ENCODE measurements around the gene SMU1. TPM values are rescaled to one million over a fixed set of nuclear protein-coding genes. Genes with fewer than 3 reads are reported as not detected.

The SMU1 gene
- total RNA-seq, 1 donor from 2014 or later: 25.1 TPM

DNA sequence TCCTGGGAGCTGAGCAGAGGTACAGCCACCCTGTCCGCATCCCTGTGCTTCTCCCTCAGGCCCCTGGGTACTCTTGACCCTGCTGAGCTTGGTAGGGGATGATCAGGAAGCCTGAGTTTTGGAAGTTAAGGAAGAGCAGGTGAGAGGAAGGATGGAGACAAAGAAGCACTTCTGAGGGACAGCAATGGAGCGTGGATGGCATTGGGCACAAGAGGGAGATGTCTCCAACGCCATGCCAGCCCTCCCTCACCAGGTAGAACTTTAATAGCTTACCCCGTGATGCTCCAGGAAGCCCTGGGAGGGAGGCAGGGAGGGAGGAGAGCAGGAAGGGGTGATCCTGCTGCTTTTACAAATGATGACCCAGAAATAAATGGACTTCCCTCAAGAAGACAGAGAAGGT, 29.9 kb upstream of the SMU1 start:
- intact Hi-C loops (cut with micrococcal nuclease): no loop called here

DNA sequence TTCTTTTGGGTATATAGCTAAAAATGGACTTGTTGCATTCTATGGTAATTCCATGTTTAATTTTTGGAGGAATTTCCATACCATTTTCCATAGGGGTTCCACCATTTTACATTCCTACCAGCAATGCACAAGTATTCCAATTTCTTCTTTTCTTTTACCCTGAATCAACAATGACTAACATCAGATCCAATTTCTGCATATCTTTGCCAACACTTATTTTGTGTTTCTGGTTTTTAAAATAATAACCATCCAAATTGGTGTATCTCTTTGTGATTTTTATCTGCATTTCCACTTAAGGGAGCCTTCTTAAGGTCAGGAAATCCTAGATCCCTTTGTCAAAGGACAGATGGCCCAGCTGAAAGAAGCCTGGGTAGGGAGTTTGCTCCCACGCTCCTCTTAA, 29.5 kb upstream of the SMU1 start:
- intact Hi-C loops (cut with micrococcal nuclease): no loop called here

DNA sequence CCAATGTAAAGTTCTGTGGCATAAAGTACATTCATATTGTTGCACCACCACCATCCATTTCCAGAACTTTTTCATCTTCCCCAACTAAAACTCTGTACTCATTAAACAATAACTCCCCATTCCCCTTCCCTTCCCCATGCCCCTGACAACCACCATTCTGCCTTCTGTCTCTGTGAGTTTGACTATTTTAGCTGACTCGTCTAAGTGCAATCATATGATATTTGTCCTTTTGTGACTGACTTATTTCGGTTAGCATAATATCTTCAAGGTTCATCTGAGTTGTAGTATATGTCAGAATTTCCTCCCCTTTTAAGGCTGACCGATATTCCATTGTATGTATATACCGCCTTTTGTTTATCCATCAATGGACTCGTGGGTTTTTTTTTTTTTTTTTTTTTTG, 29.0 kb upstream of the SMU1 start:
- intact Hi-C loops (cut with micrococcal nuclease): no loop called here

DNA sequence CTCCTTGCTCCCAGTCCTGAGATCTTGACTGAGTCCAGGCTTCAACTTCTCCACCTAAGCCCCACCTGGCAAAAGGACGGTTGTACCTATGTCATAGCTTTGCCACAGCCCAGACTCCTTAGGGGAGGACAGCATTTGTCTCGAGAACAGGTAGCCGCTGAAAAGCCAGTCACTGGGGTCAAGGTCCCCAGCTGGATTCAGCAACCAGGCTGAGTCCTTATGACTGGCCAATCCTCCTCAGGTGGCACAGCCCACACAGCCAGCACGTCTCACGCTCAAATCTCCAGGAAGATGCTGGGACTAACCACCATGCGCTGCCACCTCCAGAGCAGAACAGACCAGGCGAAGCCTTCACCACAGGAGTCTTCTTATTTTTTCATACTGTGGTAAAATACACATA, 27.9 kb upstream of the SMU1 start:
- intact Hi-C loops (cut with micrococcal nuclease): no loop called here

DNA sequence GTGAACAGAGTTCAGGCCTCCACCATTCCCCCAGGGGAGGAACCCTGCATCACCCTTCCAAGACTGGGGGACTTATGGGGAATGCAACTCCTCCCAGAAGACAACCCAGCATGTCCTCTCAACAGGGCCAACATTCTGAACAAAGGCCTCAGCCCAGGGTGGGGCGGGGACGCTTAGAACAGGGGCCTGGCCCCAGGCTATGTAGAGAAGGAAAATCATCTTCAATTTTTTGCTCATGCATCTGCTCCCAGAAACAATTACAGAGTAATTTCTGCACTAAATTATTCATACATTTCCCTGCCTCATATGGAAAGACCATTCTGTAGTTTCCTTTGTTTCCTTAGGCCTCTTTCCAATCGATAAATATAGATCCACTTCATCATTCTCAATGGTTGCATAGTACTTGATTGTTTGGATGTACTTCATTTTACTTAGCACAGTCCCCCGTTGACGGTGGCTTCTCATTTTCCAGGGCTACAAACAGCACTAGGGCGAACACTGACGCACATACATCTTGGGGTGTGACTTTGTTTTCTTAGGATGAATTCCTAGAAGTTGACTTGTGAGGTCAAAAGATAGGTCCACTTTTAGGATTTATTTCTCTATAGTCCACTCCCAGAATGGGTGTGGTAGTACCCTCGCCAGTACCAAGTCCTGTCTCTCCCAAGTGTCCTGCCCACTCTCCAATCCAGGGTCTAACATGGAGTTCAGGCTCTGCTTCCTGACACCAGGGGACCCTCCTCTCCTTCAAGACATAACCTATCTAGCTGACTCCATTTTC, 27.2 kb upstream of the SMU1 start:
- intact Hi-C loops (cut with micrococcal nuclease): no loop called here

DNA sequence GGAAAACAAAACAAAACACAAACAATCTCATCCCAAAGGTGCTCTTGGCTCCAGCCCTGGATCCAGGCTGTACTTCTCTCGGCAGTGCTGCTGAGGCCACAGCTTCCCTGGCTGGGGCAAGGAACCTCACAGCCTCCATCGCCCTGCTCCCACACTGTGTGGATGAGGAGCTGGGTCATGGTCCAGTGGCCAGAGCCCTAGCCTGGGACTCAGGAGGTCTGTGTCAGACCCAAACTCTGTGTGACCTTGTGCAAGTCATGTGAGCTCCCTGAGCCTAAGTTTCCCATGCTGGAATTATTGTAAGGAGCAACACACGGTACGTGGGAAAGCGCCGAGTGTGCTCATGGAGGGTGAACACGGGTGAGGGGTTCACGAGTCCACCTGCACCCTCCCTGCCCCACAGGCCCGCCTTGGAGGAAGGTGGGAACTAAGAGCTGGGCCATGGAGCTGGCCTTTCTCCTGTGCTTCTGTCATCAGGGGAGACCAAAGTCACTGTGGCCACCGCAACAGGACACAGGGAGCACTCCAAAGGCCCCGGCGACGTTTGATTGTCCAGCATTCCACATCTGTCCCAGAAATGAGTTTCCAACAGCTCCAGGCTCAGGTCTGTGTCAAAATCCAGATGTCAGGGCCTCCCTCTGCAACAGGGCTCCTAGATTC, 26.2 kb upstream of the SMU1 start:
- intact Hi-C loops (cut with micrococcal nuclease): no loop called here

DNA sequence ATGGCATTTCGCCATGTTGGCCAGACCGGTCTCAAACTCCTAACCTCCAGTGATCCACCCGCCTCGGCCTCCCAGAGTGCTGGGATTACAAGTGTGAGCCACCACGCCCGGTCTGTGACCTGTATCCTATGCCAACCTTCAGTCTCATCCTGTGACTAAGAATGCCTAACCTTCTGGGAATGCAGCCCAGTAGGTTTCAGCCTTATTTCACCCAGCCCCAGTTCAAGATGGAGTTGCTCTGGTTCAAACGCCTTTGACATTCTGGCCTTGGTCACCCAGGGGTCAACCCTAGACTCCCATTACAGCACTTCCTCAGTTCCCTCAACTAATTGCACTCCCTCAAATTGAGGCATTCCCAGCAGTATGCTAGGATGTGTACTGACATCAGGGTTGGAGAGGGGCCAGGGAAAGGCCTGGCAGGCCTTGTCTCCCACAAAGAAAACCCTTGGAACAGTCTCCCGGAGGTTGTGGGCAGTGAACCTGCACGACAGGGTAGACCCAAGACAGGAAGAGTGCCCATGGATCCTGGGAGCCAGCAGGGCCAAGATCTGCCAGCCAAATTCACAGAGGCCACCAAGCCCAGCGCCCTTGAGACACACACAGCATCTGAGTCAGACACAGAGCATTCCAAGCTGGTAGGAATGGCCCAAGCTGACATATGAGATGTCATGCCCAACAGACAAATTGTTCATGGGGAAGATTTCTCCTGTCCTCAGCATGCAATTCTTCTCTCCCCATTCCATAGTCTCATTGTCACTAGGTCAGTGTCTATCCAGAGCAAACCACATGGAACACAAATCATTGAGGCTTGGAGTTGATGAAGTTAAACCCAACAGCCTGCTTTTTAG, 24.9 kb upstream of the SMU1 start:
- intact Hi-C loops (cut with micrococcal nuclease): no loop called here

DNA sequence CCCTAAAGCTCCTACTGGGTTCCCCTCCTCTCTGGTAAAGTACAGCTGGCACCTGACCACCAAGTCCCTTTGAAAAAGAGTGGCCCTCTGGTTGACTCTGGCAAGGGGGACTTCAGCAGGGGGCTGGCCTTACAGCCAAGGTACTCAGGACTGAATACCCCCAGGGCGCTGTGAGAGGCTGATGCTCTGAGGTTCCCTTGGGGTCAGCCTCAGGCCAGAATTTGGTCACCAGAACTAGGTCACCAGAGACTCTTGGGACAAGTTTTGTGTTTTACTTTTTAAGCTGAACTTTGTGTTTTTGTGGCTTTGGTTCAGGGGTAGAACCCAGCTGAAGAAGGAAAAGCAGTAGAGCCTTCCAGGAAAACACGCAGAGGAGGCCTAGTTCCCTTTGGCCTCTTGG, 23.3 kb upstream of the SMU1 start:
- intact Hi-C loops (cut with micrococcal nuclease): no loop called here

DNA sequence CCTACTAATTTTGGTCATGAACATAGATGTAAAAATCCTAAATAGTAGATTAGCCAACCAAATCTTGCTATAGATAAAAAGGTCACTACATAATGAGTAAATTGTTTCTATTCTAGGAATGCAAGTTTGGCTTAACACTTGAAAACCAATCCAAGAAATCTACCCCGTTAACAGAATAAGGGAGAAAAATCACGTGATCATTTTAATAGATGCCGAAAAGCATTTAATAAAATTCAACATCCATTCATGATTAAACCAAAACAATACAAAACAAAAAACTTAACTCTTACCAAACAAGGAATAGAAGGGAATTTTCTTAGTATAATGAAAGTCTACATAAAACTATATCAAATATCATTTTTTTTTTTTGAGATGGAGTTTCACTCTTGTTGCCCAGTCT, 20.7 kb upstream of the SMU1 start:
- intact Hi-C loops (cut with micrococcal nuclease): no loop called here

DNA sequence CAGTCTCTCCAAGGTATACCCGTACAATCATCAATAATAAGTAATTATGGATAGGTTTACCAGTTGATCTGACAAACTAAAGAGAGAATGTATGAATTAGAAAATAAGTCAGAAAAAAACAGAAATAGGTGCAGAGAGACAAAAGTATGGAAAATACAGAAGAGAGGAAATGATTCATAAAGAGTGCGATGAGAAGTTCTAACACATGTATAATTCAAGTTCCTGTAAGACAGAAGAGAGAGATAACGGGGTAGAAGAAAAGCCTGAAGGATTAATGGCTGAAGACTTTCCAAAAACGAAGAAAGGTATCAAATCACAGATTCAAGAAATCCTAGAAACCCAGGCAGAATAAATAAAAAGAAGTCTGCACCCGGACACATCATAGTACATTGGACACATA, 16.2 kb upstream of the SMU1 start:
- intact Hi-C loops (cut with micrococcal nuclease): no loop called here

DNA sequence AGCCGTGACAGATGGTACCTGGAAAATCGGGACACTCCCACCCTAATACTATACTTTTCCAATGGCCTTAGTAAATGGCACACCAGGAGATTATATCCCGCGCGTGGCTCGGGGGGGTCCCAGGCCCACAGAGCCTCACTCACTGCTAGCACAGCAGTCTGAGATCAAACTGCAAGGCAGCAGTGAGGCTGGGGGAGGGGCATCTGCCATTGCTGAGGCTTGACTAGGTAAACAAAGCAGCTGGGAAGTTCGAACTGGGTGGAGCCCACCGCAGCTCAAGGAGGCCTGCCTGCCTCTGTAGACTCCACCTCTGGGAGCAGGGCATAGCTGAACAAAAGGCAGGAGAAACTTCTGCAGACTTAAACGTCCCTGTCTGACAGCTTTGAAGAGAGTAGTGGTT, 9.2 kb upstream of the SMU1 start:
- intact Hi-C loops (cut with micrococcal nuclease): loop anchor here (10.0 kb wide), 1 partner anchor 329 kb away; no protein-coding TSS in a partner anchor

DNA sequence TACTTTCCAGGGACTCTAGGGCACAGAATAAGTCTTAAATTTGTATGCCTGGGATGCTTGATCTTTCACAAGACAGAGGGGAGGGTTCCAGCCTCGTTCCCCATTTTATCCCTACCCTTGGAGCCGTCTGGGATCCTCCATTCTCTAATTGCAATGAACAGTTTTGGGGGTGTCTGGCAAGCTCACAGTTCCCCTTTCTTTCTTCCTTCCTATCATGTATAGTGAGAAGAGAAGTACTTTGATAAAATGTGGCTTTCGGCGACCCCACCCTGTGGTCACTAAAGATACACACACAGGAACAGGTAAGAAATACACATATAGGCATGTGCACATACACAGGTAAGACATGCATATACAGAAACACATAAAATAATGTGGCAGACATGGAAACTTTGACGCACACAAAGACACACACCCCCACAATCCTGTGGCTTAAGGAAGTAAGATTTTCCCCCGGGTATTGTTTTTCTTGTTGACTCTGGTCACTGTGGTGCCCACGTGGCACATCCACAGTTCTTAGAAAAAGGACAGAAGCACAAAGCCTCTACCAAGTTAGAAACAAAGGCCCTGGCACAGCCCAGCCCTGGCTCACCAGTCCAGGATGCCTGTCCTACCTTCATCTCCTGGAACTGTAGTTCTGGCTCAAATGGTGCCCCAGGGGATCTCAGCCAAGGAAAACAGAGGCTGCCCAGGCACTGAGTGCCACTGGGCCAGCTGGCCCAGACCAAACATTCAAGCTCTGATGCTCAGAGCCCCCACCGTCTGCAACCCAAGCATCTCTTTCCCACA, 6.3 kb upstream of the SMU1 start:
- intact Hi-C loops (cut with micrococcal nuclease): loop anchor here (10.0 kb wide), 1 partner anchor 332 kb away; no protein-coding TSS in a partner anchor

DNA sequence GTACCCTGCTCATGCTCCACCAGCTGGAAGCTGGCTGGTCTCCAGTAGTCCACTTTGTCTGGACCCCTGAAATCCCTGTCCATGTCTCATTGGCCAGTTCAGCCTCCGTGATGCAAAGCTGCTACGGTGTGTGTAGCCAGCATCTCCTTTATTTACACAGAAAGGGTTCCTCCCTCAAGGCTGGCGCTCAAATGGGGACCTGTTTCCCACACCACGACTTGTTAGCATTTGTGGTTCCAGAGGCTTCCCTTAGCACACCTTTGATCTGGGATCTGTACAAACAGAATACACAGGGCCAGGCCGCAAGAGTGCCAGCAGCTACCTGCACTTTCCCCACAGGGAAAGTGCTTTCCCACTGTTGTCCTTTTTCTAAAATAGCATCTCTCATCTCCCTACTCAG, 5.7 kb upstream of the SMU1 start:
- intact Hi-C loops (cut with micrococcal nuclease): loop anchor here (10.0 kb wide), 1 partner anchor 333 kb away; no protein-coding TSS in a partner anchor

DNA sequence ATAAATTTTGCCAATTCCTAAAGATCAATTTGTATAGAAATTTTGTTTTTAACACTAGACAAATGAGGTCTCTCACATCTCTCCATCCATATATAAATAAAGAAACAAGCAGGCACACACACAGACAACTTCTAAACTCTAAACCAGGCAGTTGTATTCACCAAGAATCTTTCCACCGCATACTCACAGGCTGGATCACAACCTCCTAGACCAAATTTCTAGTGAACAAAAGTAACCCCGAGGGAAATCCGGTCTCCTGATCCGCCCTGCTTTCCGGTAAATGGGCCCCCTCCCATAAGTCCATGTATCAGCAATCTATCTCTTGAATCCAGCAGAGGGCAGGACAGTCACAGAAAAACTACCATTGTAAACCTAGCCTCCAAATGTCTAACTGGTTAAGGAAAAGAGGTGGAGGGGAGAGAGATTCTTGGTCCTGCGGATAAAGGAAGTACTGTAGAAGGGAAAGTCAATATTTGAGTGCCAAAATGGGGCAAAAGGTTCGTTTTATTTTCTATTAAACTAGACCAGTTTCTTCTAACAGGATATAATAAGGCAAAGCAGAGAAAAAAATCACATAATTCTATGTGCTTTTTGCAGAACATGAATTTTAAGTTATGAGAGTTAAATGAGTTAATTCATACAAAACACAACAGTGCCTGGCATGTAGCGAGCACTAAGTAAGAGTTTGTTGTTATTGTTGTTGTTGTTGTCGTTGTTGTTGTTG, 4.8 kb upstream of the SMU1 start:
- intact Hi-C loops (cut with micrococcal nuclease): loop anchor here (1.0 to 10.0 kb wide), 9 partner anchors 62 to 392 kb away; partner anchors contain the start of genes BAG1 and NOL6

DNA sequence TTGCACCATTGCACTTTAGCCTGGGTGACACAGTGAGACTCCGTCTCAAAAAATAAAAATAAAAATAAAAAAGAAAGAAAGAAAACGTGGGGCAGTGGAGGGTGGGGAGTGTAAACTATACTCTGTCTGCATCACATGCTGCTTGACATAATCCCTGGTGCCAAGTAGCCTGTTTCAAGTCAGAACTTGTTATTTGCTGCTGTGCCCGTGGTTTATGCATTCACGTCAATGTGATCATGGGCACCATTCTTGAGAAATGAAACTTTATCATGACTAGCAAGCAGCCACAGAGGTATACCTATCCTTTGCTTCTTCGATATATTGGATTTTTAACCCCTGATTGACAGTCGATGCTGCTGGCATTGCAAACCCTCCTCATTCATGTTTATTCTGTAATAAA, 4.1 kb upstream of the SMU1 start:
- intact Hi-C loops (cut with micrococcal nuclease): loop anchor here (2.0 to 10.0 kb wide), 2 partner anchors 334 to 392 kb away; partner anchors contain the start of gene NOL6

DNA sequence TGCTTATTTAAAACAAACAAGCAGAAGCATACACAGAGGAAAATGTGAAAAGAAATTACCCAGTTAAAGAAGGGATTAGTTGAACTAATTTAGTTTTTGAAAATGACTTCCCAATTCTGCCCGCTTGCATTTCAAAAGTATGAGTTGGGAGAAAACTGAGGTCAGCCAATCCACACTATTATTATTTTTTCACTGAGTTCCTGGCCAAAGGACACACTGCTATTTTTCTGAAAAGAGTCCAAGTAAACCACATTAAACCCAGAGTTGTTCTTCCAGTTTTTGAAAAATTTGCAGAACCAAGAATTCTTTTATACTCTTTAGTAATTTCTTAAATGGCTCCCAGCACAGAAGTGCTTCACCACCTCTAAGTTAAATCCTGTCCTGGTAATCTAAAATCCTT, 7.5 kb downstream of the SMU1 start:
- intact Hi-C loops (cut with micrococcal nuclease): no loop called here

DNA sequence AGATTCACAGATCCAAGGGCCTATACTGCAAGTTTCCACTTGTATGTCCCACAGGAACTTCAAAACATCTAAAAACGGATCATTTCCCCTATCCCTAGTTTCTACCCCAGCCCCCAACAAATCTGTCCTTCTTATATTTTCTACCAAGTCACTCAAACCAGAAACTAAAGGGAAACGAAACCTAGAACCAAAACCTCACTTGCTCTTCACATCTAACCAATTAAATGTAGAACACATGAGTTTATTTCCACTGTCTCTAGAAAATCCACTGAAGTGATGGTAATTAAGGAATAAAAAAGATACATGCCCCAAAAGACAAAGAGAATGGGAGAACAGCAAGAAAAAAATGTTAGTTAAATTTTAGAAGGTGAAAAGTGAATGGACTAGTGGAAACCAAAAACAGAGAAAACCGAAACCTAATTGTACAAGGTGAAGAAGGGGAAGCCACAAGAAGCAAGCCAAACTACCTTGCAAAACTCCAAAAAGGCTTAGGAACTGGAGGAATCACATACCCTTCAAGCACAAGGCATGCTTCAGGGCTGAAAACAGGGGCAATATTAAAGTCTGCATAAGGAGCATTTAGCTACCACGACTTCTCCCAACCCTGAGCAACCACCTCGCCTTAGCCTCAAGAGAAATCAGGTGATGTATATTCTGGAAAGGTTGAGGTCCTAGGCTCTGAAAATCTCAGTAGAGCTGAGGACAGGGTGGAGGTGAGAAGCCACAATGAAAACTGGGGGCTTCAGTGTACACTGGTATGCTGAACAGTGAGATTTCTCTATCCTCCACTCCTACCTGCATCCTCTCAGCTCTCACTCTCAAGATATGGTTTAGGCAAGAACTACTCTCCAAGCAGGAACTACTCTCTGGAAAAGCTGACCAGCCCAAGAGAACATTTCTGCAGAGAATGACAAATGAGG, 11.1 kb downstream of the SMU1 start:
- intact Hi-C loops (cut with micrococcal nuclease): no loop called here

DNA sequence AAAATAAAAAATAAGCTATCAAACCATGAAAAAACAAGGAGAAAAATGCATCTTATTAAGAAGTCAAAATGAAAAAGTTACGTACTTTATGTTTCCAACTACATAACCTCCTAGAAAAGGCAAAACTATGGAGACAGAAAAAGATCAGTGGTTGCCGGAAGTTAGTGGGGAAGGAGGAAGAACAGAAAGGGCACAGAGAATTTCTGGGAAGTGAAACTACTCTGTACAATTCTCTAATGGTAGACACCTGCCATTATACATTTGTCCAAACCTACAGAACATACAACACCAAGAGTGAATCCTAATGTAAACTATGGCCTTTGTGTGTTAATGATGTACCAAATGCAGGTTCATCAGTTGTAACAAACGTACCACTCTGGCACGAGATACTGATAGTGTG, 25.3 kb downstream of the SMU1 start:
- intact Hi-C loops (cut with micrococcal nuclease): no loop called here

DNA sequence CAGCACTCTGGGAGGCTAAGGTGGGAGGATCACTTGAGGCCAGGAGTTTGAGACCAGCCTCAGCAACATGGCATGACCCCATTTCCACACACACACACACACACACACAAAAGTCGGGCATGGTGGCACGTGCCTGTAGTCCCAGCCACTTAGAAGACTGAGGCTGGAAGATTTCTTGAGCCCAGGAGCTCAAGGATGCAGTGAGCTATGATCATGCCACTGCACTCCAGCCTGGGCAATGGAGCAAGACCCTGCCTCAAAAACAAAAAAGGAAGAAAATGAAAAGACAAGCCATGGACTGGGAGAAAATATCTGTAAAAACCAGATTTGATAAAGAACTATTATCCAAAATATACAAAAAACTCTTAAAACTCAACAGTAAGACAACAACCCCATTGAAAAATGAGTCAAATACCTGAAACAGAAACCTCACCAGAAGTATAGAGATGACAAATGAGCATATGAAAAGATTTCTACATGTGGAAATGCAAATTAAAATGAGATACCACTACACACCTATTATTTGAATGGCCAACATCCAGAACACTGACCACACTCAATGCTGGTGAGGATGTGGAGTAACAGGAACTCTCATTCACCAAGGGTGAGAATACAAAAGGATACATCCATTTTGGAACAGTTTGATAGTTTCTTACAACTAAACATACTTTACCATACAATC, 26.7 kb downstream of the SMU1 start:
- intact Hi-C loops (cut with micrococcal nuclease): no loop called here
